Keratinocyte (primary cell): ENCODE data around the gene AKR1D1. TPM values are rescaled to one million over a fixed set of nuclear protein-coding genes. Genes with fewer than 3 reads are reported as not detected.

Experiments
- DNase-seq: peaks from one replicate; pipeline ENCODE4 v3.0.0-alpha.2; 2011; ENCODE audit warnings: low read depth, missing footprints, low spot score
- FAIRE-seq: peaks from 2 replicates; lab custom pipeline; 2011; peaks lifted over from hg19 to GRCh38; lab: Jason Lieb, UNC
- H2AFZ ChIP-seq: 2 replicates; pipeline ENCODE4 v1.6.0; 2012; ENCODE audit warnings: low read length, control low read depth, inconsistent platforms; ENCODE audit not compliant: control insufficient read depth
- H3K27ac ChIP-seq: 2 replicates; pipeline ENCODE4 v1.5.1; 2011; ENCODE audit warnings: low read length; ENCODE audit not compliant: control insufficient read depth, insufficient read depth
- H3K27me3 ChIP-seq: 3 replicates; pipeline ENCODE4 v1.6.0; 2011; ENCODE audit warnings: low read length; ENCODE audit not compliant: control insufficient read depth, insufficient read depth; ENCODE audit errors: extremely low read depth
- H3K36me3 ChIP-seq, 2 experiments: 2 replicates in 1 of 2; 3 replicates in 1 of 2; pipeline ENCODE4 v1.5.1; 2011; ENCODE audit warnings: low read length in 2 of 2, mild to moderate bottlenecking in 1 of 2; ENCODE audit not compliant: control insufficient read depth in 2 of 2, insufficient read depth in 2 of 2; ENCODE audit errors: extremely low read depth in 1 of 2
- H3K4me1 ChIP-seq: 3 replicates; pipeline ENCODE4 v1.5.1; 2011; ENCODE audit warnings: low read length; ENCODE audit not compliant: control insufficient read depth, insufficient read depth; ENCODE audit errors: extremely low read depth
- H3K4me2 ChIP-seq: 3 replicates; pipeline ENCODE4 v1.6.0; 2011; ENCODE audit warnings: low read depth, low read length; ENCODE audit not compliant: control insufficient read depth, insufficient read depth; ENCODE audit errors: extremely low read depth
- H3K4me3 ChIP-seq, 3 experiments: fragments of 200-600 bp in 1 of 3; sonication (generic) in 1 of 3; 2 replicates in 2 of 3; 3 replicates in 1 of 3; pipeline ENCODE4 v1.5.1; 2011 to 2016; ENCODE audit warnings: low read length in 3 of 3, mild to moderate bottlenecking in 3 of 3, control low read depth in 2 of 3, inconsistent platforms in 1 of 3, low read depth in 1 of 3, mixed read lengths in 1 of 3, mixed run types in 1 of 3, moderate library complexity in 1 of 3; ENCODE audit not compliant: control insufficient read depth in 2 of 3, insufficient read depth in 2 of 3; ENCODE audit errors: extremely low read depth in 1 of 3
- H3K79me2 ChIP-seq: 2 replicates; pipeline ENCODE4 v1.6.0; 2012; ENCODE audit warnings: low read length; ENCODE audit not compliant: control insufficient read depth, insufficient read depth
- H3K9ac ChIP-seq: 3 replicates; pipeline ENCODE4 v1.6.0; 2011; ENCODE audit warnings: low read length; ENCODE audit not compliant: control insufficient read depth, insufficient read depth; ENCODE audit errors: extremely low read depth
- H3K9me1 ChIP-seq: 3 replicates; pipeline ENCODE4 v1.6.0; 2011; ENCODE audit warnings: low read length; ENCODE audit not compliant: control insufficient read depth, insufficient read depth; ENCODE audit errors: extremely low read depth
- H3K9me3 ChIP-seq: 2 replicates; pipeline ENCODE4 v1.5.1; 2012; ENCODE audit warnings: low read depth, low read length; ENCODE audit not compliant: control insufficient read depth
- H4K20me1 ChIP-seq: 3 replicates; pipeline ENCODE4 v1.6.0; 2011; ENCODE audit warnings: low read length; ENCODE audit not compliant: control insufficient read depth, insufficient read depth; ENCODE audit errors: extremely low read depth
- CTCF ChIP-seq, 3 experiments: IDR thresholded peaks in 1 of 3; conservative IDR thresholded peaks in 1 of 3; optimal IDR thresholded peaks in 1 of 3; 2 replicates in 2 of 3; 3 replicates in 1 of 3; pipeline versions ENCODE3 to v1.5.1; 2011; ENCODE audit warnings: low read length in 3 of 3, mild to moderate bottlenecking in 3 of 3, moderate library complexity in 2 of 3, control low read depth in 1 of 3, inconsistent platforms in 1 of 3; ENCODE audit not compliant: insufficient read depth in 2 of 3; ENCODE audit errors: extremely low read depth in 1 of 3
- EZH2 ChIP-seq: IDR thresholded peaks from one replicate; pipeline ENCODE4 v1.6.1; 2012; ENCODE audit warnings: inconsistent platforms, mild to moderate bottlenecking, low read length, moderate library complexity
- dilution Hi-C: fragments of 300-500 bp; cut with MboI; formaldehyde crosslinking; loops from one replicate; pipeline ENCODE4 v1.7.0; 2020; ENCODE audit warnings: low sequenced_read_pairs; ENCODE audit not compliant: extremely low pct_ligation_motif_present
- polyA plus RNA-seq, 5 experiments: library from polyadenylated mRNA; depleted of rRNA in 3 of 5; stranded (reverse) in 3 of 5; stranded (forward) in 1 of 5; unstranded in 1 of 5; fragments of >200 nt; gene quantifications; 1 replicate in 1 of 5; 2 replicates in 3 of 5; 3 replicates in 1 of 5; pipeline versions ENCODE4 v1.2.1 to v1.2.3, GENCODE V29; 2011 to 2012; ENCODE audit warnings: missing spikeins in 2 of 5, low read depth in 1 of 5, low replicate concordance in 1 of 5

Gene AKR1D1
- polyA plus RNA-seq, 1 donor (not counting 4 experiments of a cell fraction or from before 2014, with no cell fraction given) = not detected

- no peaks in the 10 kb centered on the region for H3K27me3 ChIP-seq
- FAIRE-seq = no peak
- H3K4me2 ChIP-seq = no peak overlapping the region
Measured at GRCh38 chr7:138095972-138096935, 20.0 kb downstream of the AKR1D1 start.

GRCh38 chr7:138097064-138097741 lies 20.9 kb downstream of the AKR1D1 start:
- TF ChIP-seq EZH2 (no peak), CTCF (optimal IDR thresholded peaks at IDR 0.05 in 1 of 3, IDR thresholded peaks at IDR 0.05 in 1 of 3, conservative IDR thresholded peaks at IDR 0.05 in 1 of 3; ENCODE audit: extremely low read depth in 1 of 3, insufficient read depth in 2 of 3, low read length in 3 of 3) (peak in 1 of 3 experiments; percentile 27)
- Histone ChIP-seq H3K9me3 (no peaks in the 10 kb centered on the region), H3K27ac (no peak overlapping the region), H3K4me2 (no peak overlapping the region), H2AFZ (no peak overlapping the region), H3K4me1 (no peaks in the 10 kb centered on the region), H3K4me3 (no peak overlapping the region), H3K27me3 (no peaks in the 10 kb centered on the region), H3K36me3 (no peaks in the 10 kb centered on the region), H3K9ac (no peak overlapping the region), H4K20me1 (no peaks in the 10 kb centered on the region), H3K79me2 (no peaks in the 10 kb centered on the region), H3K9me1 (no peaks in the 10 kb centered on the region)
- DNase-seq = no peak
- no peak for FAIRE-seq
- dilution Hi-C loops = no loop called here

More at GRCh38 chr7:138095972-138096935, 20.0 kb downstream of the AKR1D1 start:
- Histone ChIP-seq H3K36me3 (no peaks in the 10 kb centered on the region), H2AFZ (no peak overlapping the region), H4K20me1 (no peaks in the 10 kb centered on the region), H3K9ac (no peak overlapping the region), H3K4me1 (no peaks in the 10 kb centered on the region), H3K79me2 (no peaks in the 10 kb centered on the region), H3K27ac (no peak overlapping the region), H3K9me3 (no peaks in the 10 kb centered on the region), H3K4me3 (no peak overlapping the region), H3K9me1 (no peaks in the 10 kb centered on the region)
- no peak for DNase-seq
- no peak for TF ChIP-seq CTCF (optimal IDR thresholded peaks at IDR 0.05 in 1 of 3, IDR thresholded peaks at IDR 0.05 in 1 of 3, conservative IDR thresholded peaks at IDR 0.05 in 1 of 3; ENCODE audit: extremely low read depth in 1 of 3, insufficient read depth in 2 of 3, low read length in 3 of 3)
- TF ChIP-seq EZH2 = no peak
- dilution Hi-C loops = no loop called here
